ENCODE measurements around the gene ANP32D. TPM values are rescaled to one million over a fixed set of nuclear protein-coding genes. Genes with fewer than 3 reads are reported as not detected.

ANP32D gene
- total and polyA plus RNA-seq, 9 of the 15 experiments (the other 6 are each of a cell fraction or from before 2014, with no cell fraction given), result not detected

GRCh38 chr12:48482198-48482597 lies 9.8 kb downstream of the ANP32D start, which contains the start of gene C12orf54:
Gene C12orf54, plus strand, starts transcription at chr12:48482498. Its CDS starts 799 bp downstream, at chr12:48483297.
- TF ChIP-seq HEY1 (CRISPR knock-in tag; IDR thresholded peaks at IDR 0.05; ENCODE audit: borderline replicate concordance) (no peak), ETV5 (CRISPR knock-in tag; IDR thresholded peaks at IDR 0.05; ENCODE audit: low read depth) (no peak), TAL1 (IDR thresholded peaks at IDR 0.05) (no peak), ZNF165 (CRISPR knock-in tag; IDR thresholded peaks at IDR 0.05; ENCODE audit: borderline replicate concordance) (no peak), FOXK2 (conservative IDR thresholded peaks at IDR 0.05 in 1 of 2, IDR thresholded peaks at IDR 0.05 in 1 of 2; ENCODE audit: low read depth in 2 of 2) (no peak), NFE2L1 (tag; IDR thresholded peaks at IDR 0.05; ENCODE audit: borderline replicate concordance, low read depth) (no peak), GTF2F1 (IDR thresholded peaks at IDR 0.05; ENCODE audit: low read depth, low read length) (no peak), HSF4 (CRISPR knock-in tag; IDR thresholded peaks at IDR 0.05; ENCODE audit: borderline replicate concordance) (no peak), CREB5 (CRISPR knock-in tag; IDR thresholded peaks at IDR 0.05) (no peak), CCAR2 (IDR thresholded peaks at IDR 0.05; ENCODE audit: low read depth, low read length) (no peak)
- CTCF ChIA-PET (ENCODE audit: low intra/inter-chr PET ratio), result no interaction called here
- Histone ChIP-seq H3K4me2 (ENCODE audit: insufficient read depth, low read length) (no peak within 1 kb of the TSS), H3K27ac (ENCODE audit: extremely low read depth, low read depth, low read length) (no peak within 1 kb of the TSS), H3K9ac (ENCODE audit: insufficient read depth in 1 of 2, low read depth in 2 of 2, low read length in 2 of 2) (no peak within 1 kb of the TSS), H3K79me2 (ENCODE audit: control insufficient read depth, insufficient read depth, low read length) (no peaks in the 10 kb centered on the region), H3K9me1 (ENCODE audit: control insufficient read depth, insufficient read depth, low read length) (no peaks in the 10 kb centered on the region), H3K36me3 (ENCODE audit: control insufficient read depth, insufficient read depth, low read length) (no peaks in the 10 kb centered on the region), H2AFZ (ENCODE audit: low read depth, low read length) (no peak within 1 kb of the TSS), H3K4me1 (replicated peaks in 1 of 2; ENCODE audit: control insufficient read depth in 2 of 2, insufficient read depth in 2 of 2, low read length in 2 of 2) (no peaks in the 10 kb centered on the region), H3K27me3 (ENCODE audit: control insufficient read depth in 2 of 2, insufficient read depth in 2 of 2, low read length in 2 of 2) (peaks cover 0 to 5% of the 10 kb centered on the region in 2 experiments; a peak in 3 of 5 replicates), H3K9me3 (replicated peaks; ENCODE audit: control insufficient read depth, insufficient read depth, low read depth, low read length) (no peaks in the 10 kb centered on the region), H3K4me3 (no peak within 1 kb of the TSS), H4K20me1 (replicated peaks; ENCODE audit: control insufficient read depth, insufficient read depth, low read length) (no peaks in the 10 kb centered on the region)
- DNase-seq (ENCODE audit: extremely low read depth in 1 of 4, low spot score in 3 of 4), result no peak
- WGBS (ENCODE audit: insufficient coverage, low coverage, missing lambda C conversion rate), result 0% methylated on average over 2 of the region's 2 CpGs
- intact Hi-C loops (cut with micrococcal nuclease), result no loop called here
- no peak for ATAC-seq
- no peak for FAIRE-seq
- in situ Hi-C loops (cut with MboI), result no loop called here
- POLR2A ChIA-PET, result interaction anchor here (0.6 kb wide), 1 partner anchor 120 kb away, joined by 3 read pairs; no protein-coding TSS in a partner anchor
- no TSS peak for BruUV-seq (replicated peaks)
